Measurements from ENCODE around the gene KLC1.

The KLC1 gene

DNA sequence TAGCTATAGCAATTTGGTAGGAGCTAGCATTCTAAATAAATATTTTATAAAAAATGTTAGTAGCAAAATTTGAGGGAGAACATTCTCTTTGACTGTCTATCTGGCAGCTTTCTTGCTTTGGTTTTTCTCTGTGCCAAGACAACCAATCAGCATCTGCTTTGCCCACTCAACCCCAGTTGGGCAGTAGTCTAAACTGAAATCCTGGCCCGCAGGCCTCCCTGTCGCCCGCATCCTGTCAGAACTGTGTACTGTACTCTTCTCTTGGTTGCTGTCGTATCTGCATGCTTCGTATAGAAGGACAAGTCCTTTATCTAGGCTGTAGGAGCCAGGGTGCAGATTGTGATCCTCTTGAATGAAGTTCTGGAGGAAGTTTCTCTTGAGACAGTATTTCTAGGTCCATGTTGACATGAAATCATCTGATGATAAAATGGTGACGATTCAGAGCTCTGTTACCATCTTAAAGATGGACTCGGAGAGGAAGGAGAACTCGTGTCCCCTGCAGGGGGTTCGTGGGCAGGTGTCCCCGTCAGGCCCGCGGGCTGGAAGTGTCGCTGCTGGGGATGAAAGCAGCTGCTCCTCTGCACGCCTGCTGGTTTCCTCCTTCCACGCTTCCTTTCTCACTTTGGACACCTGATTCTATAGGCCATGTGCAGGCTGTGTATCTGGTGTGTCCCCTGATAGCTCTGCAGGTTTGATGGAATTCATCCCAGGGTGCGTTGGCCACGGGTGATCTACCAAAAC is 51.6 kb downstream of the KLC1 start:
- TF ChIP-seq, protein P1, sequence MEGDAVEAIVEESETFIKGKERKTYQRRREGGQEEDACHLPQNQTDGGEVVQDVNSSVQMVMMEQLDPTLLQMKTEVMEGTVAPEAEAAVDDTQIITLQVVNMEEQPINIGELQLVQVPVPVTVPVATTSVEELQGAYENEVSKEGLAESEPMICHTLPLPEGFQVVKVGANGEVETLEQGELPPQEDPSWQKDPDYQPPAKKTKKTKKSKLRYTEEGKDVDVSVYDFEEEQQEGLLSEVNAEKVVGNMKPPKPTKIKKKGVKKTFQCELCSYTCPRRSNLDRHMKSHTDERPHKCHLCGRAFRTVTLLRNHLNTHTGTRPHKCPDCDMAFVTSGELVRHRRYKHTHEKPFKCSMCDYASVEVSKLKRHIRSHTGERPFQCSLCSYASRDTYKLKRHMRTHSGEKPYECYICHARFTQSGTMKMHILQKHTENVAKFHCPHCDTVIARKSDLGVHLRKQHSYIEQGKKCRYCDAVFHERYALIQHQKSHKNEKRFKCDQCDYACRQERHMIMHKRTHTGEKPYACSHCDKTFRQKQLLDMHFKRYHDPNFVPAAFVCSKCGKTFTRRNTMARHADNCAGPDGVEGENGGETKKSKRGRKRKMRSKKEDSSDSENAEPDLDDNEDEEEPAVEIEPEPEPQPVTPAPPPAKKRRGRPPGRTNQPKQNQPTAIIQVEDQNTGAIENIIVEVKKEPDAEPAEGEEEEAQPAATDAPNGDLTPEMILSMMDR (IDR thresholded peaks at IDR 0.05; ENCODE audit: insufficient read depth, low read depth, low read length, missing control alignments) = no peak

GRCh38 chr14:103683139-103683538 is 54.1 kb downstream of the KLC1 start:
- TF ChIP-seq, protein P1 (IDR thresholded peaks at IDR 0.05; ENCODE audit: insufficient read depth, low read depth, low read length, missing control alignments) = no peak
- H3K4me3 ChIP-seq (ENCODE audit: low read length) = no peak overlapping the region
- no peak for DNase-seq (ENCODE audit: low read depth)

More for the DNA sequence above, 51.6 kb downstream of the KLC1 start:
- no peak for DNase-seq (ENCODE audit: low read depth)
- no peak overlapping the region for H3K4me3 ChIP-seq (ENCODE audit: low read length)

DNA sequence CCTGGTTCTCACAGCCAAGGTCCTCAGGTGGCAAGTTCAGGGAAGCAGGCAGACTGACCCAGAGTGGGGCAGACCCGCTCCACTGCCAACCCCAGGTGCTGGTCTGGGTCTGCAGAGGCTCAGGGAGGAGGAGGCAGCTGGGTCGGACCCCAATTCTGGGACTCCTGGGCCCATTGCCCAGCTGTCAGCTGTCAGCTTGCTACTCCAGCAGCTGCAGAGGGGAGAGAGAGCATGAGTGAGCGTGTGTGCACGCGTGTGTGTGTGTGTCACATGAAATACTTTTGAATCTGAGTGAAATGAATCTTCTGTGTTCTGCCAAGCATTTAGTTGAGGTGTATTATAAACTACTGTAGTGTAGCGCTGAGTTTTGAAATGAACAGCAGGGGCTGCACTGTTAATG is 55.5 kb downstream of the KLC1 start:
- H3K4me3 ChIP-seq (ENCODE audit: low read length) = no peak overlapping the region
- TF ChIP-seq, protein P1 (IDR thresholded peaks at IDR 0.05; ENCODE audit: insufficient read depth, low read depth, low read length, missing control alignments) = no peak
- DNase-seq (ENCODE audit: low read depth) = no peak

GRCh38 chr14:103684871-103685270 is 55.9 kb downstream of the KLC1 start:
- H3K4me3 ChIP-seq (ENCODE audit: low read length) = no peak overlapping the region
- DNase-seq (ENCODE audit: low read depth) = no peak
- TF ChIP-seq, protein P1 (IDR thresholded peaks at IDR 0.05; ENCODE audit: insufficient read depth, low read depth, low read length, missing control alignments) = no peak

DNA sequence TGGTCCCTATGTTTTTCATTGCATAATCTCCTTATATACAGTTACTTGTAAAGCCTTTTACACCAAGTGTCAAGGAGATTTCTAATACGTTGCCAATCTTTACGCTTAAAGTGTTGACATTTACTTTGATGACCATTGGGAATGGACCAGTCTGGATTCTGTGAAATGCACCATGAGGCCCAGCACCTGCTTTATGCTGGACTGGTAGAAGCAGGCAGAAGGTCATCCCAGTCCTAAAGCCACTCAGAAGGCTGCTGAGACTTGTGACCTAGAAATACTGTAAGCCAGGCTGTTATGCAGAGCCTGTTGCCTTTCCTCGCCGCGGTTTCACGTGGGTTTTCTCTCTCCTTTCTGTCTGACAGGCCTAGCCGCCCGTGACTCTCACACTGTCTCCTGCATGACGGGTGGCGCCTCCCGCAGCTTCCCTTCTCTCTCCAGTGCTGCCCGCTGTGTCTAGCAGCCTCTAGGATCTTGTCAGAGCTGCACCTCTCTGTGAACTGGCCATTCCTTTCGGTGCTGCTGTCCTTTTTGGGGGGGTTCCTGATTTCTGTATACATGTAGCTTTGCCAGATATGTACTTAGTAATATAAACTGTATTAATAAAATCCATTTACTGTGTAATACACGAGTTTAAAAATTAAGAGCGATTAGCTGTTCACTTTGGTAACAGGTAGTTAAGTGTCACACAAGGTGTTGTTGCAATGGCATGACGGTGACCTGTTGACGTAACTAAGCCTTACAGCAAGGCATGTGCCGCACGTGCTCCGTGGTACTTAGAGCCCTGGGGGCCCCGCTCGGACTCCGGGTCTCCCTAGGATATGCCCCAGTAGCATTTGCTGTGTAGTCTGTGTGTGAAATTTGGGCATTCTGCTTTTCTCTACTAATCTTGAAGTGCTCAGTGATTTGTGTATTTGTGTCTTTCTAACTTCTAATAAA is 56.5 kb downstream of the KLC1 start:
- H3K4me3 ChIP-seq (ENCODE audit: low read length) = no peak overlapping the region
- TF ChIP-seq, protein P1 (IDR thresholded peaks at IDR 0.05; ENCODE audit: insufficient read depth, low read depth, low read length, missing control alignments) = no peak
- DNase-seq (ENCODE audit: low read depth) = no peak

GRCh38 chr14:103686831-103687485 is 57.9 kb downstream of the KLC1 start:
- TF ChIP-seq, protein P1 (IDR thresholded peaks at IDR 0.05; ENCODE audit: insufficient read depth, low read depth, low read length, missing control alignments) = no peak

More at GRCh38 chr14:103686831-103687485, 57.9 kb downstream of the KLC1 start:
- no peak overlapping the region for H3K4me3 ChIP-seq (ENCODE audit: low read length)
- no peak for DNase-seq (ENCODE audit: low read depth)
